ENCODE data around the gene MTERF2. TPM values are rescaled to one million over a fixed set of nuclear protein-coding genes. Genes with fewer than 3 reads are reported as not detected.
A peak's percentile ranks its signal among the peaks of the same experiment; 100 is the strongest.

The MTERF2 gene
- total RNA-seq, 1 experiment from 2014 or later: 10.9 TPM

GRCh38 chr12:106956048-106956578 lies 30.8 kb downstream of the MTERF2 start:
- no peaks in the 10 kb centered on the region for H3K27me3 ChIP-seq (ENCODE audit: control insufficient read depth, insufficient read depth, low read length)
- peak overlapping the region; percentile 64 to 84 for H3K4me3 ChIP-seq (ENCODE audit: low read depth in 2 of 2, low read length in 2 of 2)
- ChIA-PET POLR2A (interaction anchor here (0.7 to 1.1 kb wide), 2 partner anchors 31 to 180 kb away, joined by 4 to 8 read pairs; no protein-coding TSS in a partner anchor), CTCF (interaction anchor here (0.7 kb wide), 1 partner anchor 597 kb away, joined by 3 read pairs; no protein-coding TSS in a partner anchor)
- no peaks in the 10 kb centered on the region for H3K9me3 ChIP-seq (ENCODE audit: control insufficient read depth, insufficient read depth, low read depth, low read length)
- H3K4me1 ChIP-seq (ENCODE audit: control insufficient read depth, insufficient read depth, low read length): peaks cover 26% of the 10 kb centered on the region; the same call in 1 of the 2 replicates
- H3K27ac ChIP-seq (ENCODE audit: low read length): peak overlapping the region; percentile 82
- intact Hi-C loops (cut with micrococcal nuclease; ENCODE audit: unreplicated experiment): no loop called here
- BruUV-seq (replicated peaks): no TSS peak
- ATAC-seq: peak; percentile 73
- no peak for DNase-seq (ENCODE audit: low read depth, low spot score)
- TF ChIP-seq TCF7L2 (IDR thresholded peaks at IDR 0.05; ENCODE audit: low read depth, low read length) (no peak), SIN3A (IDR thresholded peaks at IDR 0.05; ENCODE audit: borderline replicate concordance, insufficient read depth, low read depth, low read length) (no peak)
- TF ChIP-seq, protein P1, sequence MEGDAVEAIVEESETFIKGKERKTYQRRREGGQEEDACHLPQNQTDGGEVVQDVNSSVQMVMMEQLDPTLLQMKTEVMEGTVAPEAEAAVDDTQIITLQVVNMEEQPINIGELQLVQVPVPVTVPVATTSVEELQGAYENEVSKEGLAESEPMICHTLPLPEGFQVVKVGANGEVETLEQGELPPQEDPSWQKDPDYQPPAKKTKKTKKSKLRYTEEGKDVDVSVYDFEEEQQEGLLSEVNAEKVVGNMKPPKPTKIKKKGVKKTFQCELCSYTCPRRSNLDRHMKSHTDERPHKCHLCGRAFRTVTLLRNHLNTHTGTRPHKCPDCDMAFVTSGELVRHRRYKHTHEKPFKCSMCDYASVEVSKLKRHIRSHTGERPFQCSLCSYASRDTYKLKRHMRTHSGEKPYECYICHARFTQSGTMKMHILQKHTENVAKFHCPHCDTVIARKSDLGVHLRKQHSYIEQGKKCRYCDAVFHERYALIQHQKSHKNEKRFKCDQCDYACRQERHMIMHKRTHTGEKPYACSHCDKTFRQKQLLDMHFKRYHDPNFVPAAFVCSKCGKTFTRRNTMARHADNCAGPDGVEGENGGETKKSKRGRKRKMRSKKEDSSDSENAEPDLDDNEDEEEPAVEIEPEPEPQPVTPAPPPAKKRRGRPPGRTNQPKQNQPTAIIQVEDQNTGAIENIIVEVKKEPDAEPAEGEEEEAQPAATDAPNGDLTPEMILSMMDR (IDR thresholded peaks at IDR 0.05): peak; percentile 46
- TF ChIP-seq, protein P2, sequence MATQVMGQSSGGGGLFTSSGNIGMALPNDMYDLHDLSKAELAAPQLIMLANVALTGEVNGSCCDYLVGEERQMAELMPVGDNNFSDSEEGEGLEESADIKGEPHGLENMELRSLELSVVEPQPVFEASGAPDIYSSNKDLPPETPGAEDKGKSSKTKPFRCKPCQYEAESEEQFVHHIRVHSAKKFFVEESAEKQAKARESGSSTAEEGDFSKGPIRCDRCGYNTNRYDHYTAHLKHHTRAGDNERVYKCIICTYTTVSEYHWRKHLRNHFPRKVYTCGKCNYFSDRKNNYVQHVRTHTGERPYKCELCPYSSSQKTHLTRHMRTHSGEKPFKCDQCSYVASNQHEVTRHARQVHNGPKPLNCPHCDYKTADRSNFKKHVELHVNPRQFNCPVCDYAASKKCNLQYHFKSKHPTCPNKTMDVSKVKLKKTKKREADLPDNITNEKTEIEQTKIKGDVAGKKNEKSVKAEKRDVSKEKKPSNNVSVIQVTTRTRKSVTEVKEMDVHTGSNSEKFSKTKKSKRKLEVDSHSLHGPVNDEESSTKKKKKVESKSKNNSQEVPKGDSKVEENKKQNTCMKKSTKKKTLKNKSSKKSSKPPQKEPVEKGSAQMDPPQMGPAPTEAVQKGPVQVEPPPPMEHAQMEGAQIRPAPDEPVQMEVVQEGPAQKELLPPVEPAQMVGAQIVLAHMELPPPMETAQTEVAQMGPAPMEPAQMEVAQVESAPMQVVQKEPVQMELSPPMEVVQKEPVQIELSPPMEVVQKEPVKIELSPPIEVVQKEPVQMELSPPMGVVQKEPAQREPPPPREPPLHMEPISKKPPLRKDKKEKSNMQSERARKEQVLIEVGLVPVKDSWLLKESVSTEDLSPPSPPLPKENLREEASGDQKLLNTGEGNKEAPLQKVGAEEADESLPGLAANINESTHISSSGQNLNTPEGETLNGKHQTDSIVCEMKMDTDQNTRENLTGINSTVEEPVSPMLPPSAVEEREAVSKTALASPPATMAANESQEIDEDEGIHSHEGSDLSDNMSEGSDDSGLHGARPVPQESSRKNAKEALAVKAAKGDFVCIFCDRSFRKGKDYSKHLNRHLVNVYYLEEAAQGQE (IDR thresholded peaks at IDR 0.05; ENCODE audit: insufficient read depth in 1 of 2, low read depth in 2 of 2, low read length in 1 of 2): no peak
- in situ Hi-C loops (cut with HindIII; ENCODE audit: low pct_unique_long_range_greater_than_20kb, low sequenced_read_pairs): no loop called here
- H3K36me3 ChIP-seq (ENCODE audit: control insufficient read depth, insufficient read depth, low read length): no peaks in the 10 kb centered on the region; the same call in 1 of the 2 replicates

- CTCF ChIA-PET: interaction anchor here (0.6 to 0.7 kb wide), 3 partner anchors 28 to 596 kb away, joined by 3 read pairs; no protein-coding TSS in a partner anchor
- Histone ChIP-seq H3K27me3 (ENCODE audit: control insufficient read depth, insufficient read depth, low read length) (no peaks in the 10 kb centered on the region), H3K4me1 (ENCODE audit: control insufficient read depth, insufficient read depth, low read length) (peaks cover 26% of the 10 kb centered on the region; the same call in 1 of the 2 replicates), H3K9me3 (ENCODE audit: control insufficient read depth, insufficient read depth, low read depth, low read length) (no peaks in the 10 kb centered on the region), H3K4me3 (ENCODE audit: low read depth in 2 of 2, low read length in 2 of 2) (peak within 1 kb of the TSS; percentile 64 to 84), H3K27ac (ENCODE audit: low read length) (peak within 1 kb of the TSS; percentile 95), H3K36me3 (ENCODE audit: control insufficient read depth, insufficient read depth, low read length) (no peaks in the 10 kb centered on the region; the same call in 1 of the 2 replicates)
- ATAC-seq: peak; percentile 91
- no TSS peak for BruUV-seq (replicated peaks)
- in situ Hi-C loops (cut with HindIII; ENCODE audit: low pct_unique_long_range_greater_than_20kb, low sequenced_read_pairs) (no loop called here), intact Hi-C loops (cut with micrococcal nuclease; ENCODE audit: unreplicated experiment) (no loop called here)
- POLR2A ChIA-PET: interaction anchor here (0.6 kb wide), 1 partner anchor 69 kb away, joined by 6 read pairs; no protein-coding TSS in a partner anchor
- TF ChIP-seq, protein P2 (IDR thresholded peaks at IDR 0.05; ENCODE audit: insufficient read depth in 1 of 2, low read depth in 2 of 2, low read length in 1 of 2): no peak
- TF ChIP-seq SIN3A (IDR thresholded peaks at IDR 0.05; ENCODE audit: borderline replicate concordance, insufficient read depth, low read depth, low read length): 0 out of 2 replicates have a peak, but pooled peaks have one; percentile 44
- TF ChIP-seq TCF7L2 (IDR thresholded peaks at IDR 0.05; ENCODE audit: low read depth, low read length): no peak
- peak; percentile 75 for TF ChIP-seq POLR2AphosphoS5 (IDR thresholded peaks at IDR 0.05; ENCODE audit: low read depth, low read length)
- peak; percentile 62 for DNase-seq (ENCODE audit: low read depth, low spot score)
Observed at GRCh38 chr12:106955377-106956047, 31.4 kb downstream of the MTERF2 start, which contains the start of gene TMEM263. Gene TMEM263, plus strand, starts transcription at chr12:106955907. Its CDS starts 11,210 bp downstream, at chr12:106967117.
